Stimulated activated naive CD4-positive, alpha-beta T cell (primary cell): ENCODE measurements around the gene FBRS.
A peak's percentile ranks its signal among the peaks of the same experiment; 100 is the strongest.
"Not testable (repeated sequence)": the region's sequence is repeated elsewhere in the genome, so short reads cannot be mapped to it uniquely, and the experiment has no call there.

Source experiments
- DNase-seq, 6 experiments: peaks; one replicate each; lab custom pipeline; 2025; lab: John Stamatoyannopoulos, UW

The FBRS gene

GRCh38 chr16:30698816-30699614 is 40.8 kb downstream of the FBRS start, which contains the start of gene SRCAP:
Gene SRCAP, plus strand, starts transcription at chr16:30699171. Its CDS starts 1,654 bp downstream, at chr16:30700825.
- peak; percentile 69 to 86 (median 80) for DNase-seq

- DNase-seq: peak in 1 of 6 experiments; percentile 48
Measured at GRCh38 chr16:30699615-30700099, 41.4 kb downstream of the FBRS start.

- DNase-seq: no peak
Measured at GRCh38 chr16:30700491-30700890, 42.3 kb downstream of the FBRS start.

GRCh38 chr16:30700971-30701370 is 42.7 kb downstream of the FBRS start:
- DNase-seq: no peak

GRCh38 chr16:30703071-30703470 is 44.8 kb downstream of the FBRS start:
- DNase-seq: not testable (repeated sequence)

- no peak for DNase-seq
Measured at GRCh38 chr16:30703971-30704370, 45.7 kb downstream of the FBRS start.

- no peak for DNase-seq
Measured at GRCh38 chr16:30706046-30706445, 47.8 kb downstream of the FBRS start.

- DNase-seq: no peak
Measured at GRCh38 chr16:30710971-30711370, 52.7 kb downstream of the FBRS start.

GRCh38 chr16:30711712-30712111 is 53.5 kb downstream of the FBRS start:
- DNase-seq: no peak

- DNase-seq: peak in 3 of 6 experiments; percentile 8 to 23 (median 12)
Measured at GRCh38 chr16:30715750-30716445, 57.7 kb downstream of the FBRS start.

- no peak for DNase-seq
Measured at GRCh38 chr16:30720086-30720485, 61.9 kb downstream of the FBRS start.
